OCI-LY1 (cell line): ENCODE measurements around the gene ARIH2.

Source experiments
- EZH2 ChIP-seq: fragments of 200-600 bp; sonication (generic), shearing (Covaris generic); IDR thresholded peaks from 2 replicates; pipeline ENCODE4 v1.8.0; 2017; ENCODE audit warnings: borderline replicate concordance, mixed run types, mild to moderate bottlenecking, antibody characterized with exemption, low read length, moderate library complexity, mixed read lengths
- TF ChIP-seq, protein P1 (sequence below): fragments of 200-600 bp; sonication (generic), shearing (Covaris generic); IDR thresholded peaks from 2 replicates; pipeline ENCODE4 v1.5.1; 2017; ENCODE audit warnings: mild to moderate bottlenecking, antibody characterized with exemption, low read length, moderate library complexity, mixed read lengths

GRCh38 chr3:49030321-49030720 lies 111.7 kb downstream of the ARIH2 start:
- TF ChIP-seq EZH2, result no peak
- TF ChIP-seq, protein P1, sequence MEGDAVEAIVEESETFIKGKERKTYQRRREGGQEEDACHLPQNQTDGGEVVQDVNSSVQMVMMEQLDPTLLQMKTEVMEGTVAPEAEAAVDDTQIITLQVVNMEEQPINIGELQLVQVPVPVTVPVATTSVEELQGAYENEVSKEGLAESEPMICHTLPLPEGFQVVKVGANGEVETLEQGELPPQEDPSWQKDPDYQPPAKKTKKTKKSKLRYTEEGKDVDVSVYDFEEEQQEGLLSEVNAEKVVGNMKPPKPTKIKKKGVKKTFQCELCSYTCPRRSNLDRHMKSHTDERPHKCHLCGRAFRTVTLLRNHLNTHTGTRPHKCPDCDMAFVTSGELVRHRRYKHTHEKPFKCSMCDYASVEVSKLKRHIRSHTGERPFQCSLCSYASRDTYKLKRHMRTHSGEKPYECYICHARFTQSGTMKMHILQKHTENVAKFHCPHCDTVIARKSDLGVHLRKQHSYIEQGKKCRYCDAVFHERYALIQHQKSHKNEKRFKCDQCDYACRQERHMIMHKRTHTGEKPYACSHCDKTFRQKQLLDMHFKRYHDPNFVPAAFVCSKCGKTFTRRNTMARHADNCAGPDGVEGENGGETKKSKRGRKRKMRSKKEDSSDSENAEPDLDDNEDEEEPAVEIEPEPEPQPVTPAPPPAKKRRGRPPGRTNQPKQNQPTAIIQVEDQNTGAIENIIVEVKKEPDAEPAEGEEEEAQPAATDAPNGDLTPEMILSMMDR, result no peak
